Right lobe of liver (tissue), 4 donors: ENCODE measurements around the gene NTN1.

Source experiments
- CTCF ChIP-seq, 4 donors: fragments of 200-600 bp in 3 of 4; fragments of 450-650 bp in 1 of 4; IDR thresholded peaks; one replicate each; pipeline versions ENCODE4 v1.5.1 to v1.8.0; 2016 to 2022; ENCODE audit warnings: antibody characterized with exemption in 4 of 4, mild to moderate bottlenecking in 2 of 4
- POLR2A ChIP-seq: fragments of 450-650 bp; IDR thresholded peaks from one replicate; pipeline ENCODE4 v1.6.1; 2017; ENCODE audit warnings: antibody characterized with exemption, mild to moderate bottlenecking
- donor health status: DM: no; HTN: no; CAD: no.
- donor health status: DM: no; HTN: no; CAD: no.
- donor health status: DM: no; HTN: yes; CAD: no.

- no peak for TF ChIP-seq CTCF (IDR thresholded peaks at IDR 0.05)
- no peak for TF ChIP-seq POLR2A
Observed at GRCh38 chr17:9050801-9051401, 29.6 kb downstream of the NTN1 start.
